Naive thymus-derived CD4-positive, alpha-beta T cell (primary cell): ENCODE results near the gene WDFY3. TPM values are rescaled to one million over a fixed set of nuclear protein-coding genes. Genes with fewer than 3 reads are reported as not detected.

ENCODE experiments used
- ATAC-seq: fragments of 150-1000 bp; cut with Tn5 transposase; 2 replicates; pipeline ENCODE4 v1.10.0; 2021; ENCODE audit warnings: mild to moderate bottlenecking, moderate library complexity
- CTCF ChIA-PET: fragments of 350-600 bp; sonication (Branson Sonifier 250); formaldehyde crosslinking; loops from one replicate; lab custom pipeline; 2021; ENCODE audit warnings: antibody characterized with exemption; lab: Charles Lee
- POLR2A ChIA-PET: fragments of 350-600 bp; sonication (Branson Sonifier 250); formaldehyde crosslinking; loops from one replicate; lab custom pipeline; 2021; ENCODE audit warnings: antibody characterized with exemption, inconsistent platforms; lab: Charles Lee
- DNase-seq, 9 donors: peaks; one replicate each; pipeline versions ENCODE4 v3.0.0 to v3.0.0-alpha.2; 2020 to 2022; ENCODE audit warnings: mixed read lengths in 1 of 9
- H3K27ac ChIP-seq: one replicate; pipeline ENCODE4 v1.7.0; 2013; ENCODE audit warnings: mild to moderate bottlenecking, low read depth, low read length, moderate library complexity
- H3K27me3 ChIP-seq, 2 donors: one replicate each; pipeline ENCODE4 v1.7.0; 2013; ENCODE audit warnings: low read length in 2 of 2, mild to moderate bottlenecking in 2 of 2, moderate library complexity in 2 of 2; ENCODE audit not compliant: control insufficient read depth in 2 of 2, insufficient read depth in 2 of 2
- H3K36me3 ChIP-seq, 3 experiments: 1 replicate in 2 of 3; 2 replicates in 1 of 3; pipeline ENCODE4 v1.7.0; 2013; ENCODE audit warnings: low read length in 3 of 3, mild to moderate bottlenecking in 3 of 3, moderate library complexity in 1 of 3; ENCODE audit not compliant: insufficient read depth in 3 of 3, control insufficient read depth in 2 of 3
- H3K4me1 ChIP-seq, 2 donors: one replicate each; pipeline ENCODE4 v1.7.0; 2013; ENCODE audit warnings: low read length in 2 of 2, mild to moderate bottlenecking in 2 of 2, moderate library complexity in 1 of 2; ENCODE audit not compliant: control insufficient read depth in 2 of 2, insufficient read depth in 2 of 2
- H3K4me3 ChIP-seq: 2 replicates; pipeline ENCODE4 v1.7.0; 2013; ENCODE audit warnings: mild to moderate bottlenecking, low read length
- H3K9me3 ChIP-seq, 3 experiments: 1 replicate in 2 of 3; 2 replicates in 1 of 3; pipeline ENCODE4 v1.7.0; 2013; ENCODE audit warnings: low read length in 3 of 3; ENCODE audit not compliant: control insufficient read depth in 2 of 3
- H3K27ac Mint-ChIP-seq, 9 donors: one replicate each; pipeline ENCODE4 v1.8.0; 2020 to 2022; ENCODE audit warnings: mixed read lengths in 9 of 9, mild to moderate bottlenecking in 8 of 9, moderate library complexity in 5 of 9, inconsistent platforms in 2 of 9
- H3K27me3 Mint-ChIP-seq, 5 donors: one replicate each; pipeline ENCODE4 v1.8.0; 2021 to 2022; ENCODE audit warnings: mixed read lengths in 5 of 5, mild to moderate bottlenecking in 1 of 5
- H3K36me3 Mint-ChIP-seq, 5 donors: one replicate each; pipeline ENCODE4 v1.8.0; 2020 to 2022; ENCODE audit warnings: mixed read lengths in 5 of 5, mild to moderate bottlenecking in 3 of 5, inconsistent platforms in 1 of 5
- H3K4me1 Mint-ChIP-seq, 7 donors: one replicate each; pipeline ENCODE4 v1.8.0; 2020 to 2022; ENCODE audit warnings: mixed read lengths in 7 of 7, mild to moderate bottlenecking in 3 of 7, inconsistent platforms in 1 of 7
- H3K4me3 Mint-ChIP-seq, 10 donors: one replicate each; pipeline ENCODE4 v1.8.0; 2020 to 2022; ENCODE audit warnings: mild to moderate bottlenecking in 10 of 10, mixed read lengths in 10 of 10, moderate library complexity in 6 of 10, inconsistent platforms in 2 of 10
- H3K9me3 Mint-ChIP-seq, 11 donors: one replicate each; pipeline ENCODE4 v1.8.0; 2020 to 2022; ENCODE audit warnings: mixed read lengths in 11 of 11, mild to moderate bottlenecking in 4 of 11, inconsistent platforms in 1 of 11, moderate library complexity in 1 of 11
- intact Hi-C, 2 donors: fragments of 100-400 bp; cut with micrococcal nuclease; formaldehyde crosslinking; loops; one replicate each; pipeline ENCODE4 v1.15.1; 2023
- polyA plus RNA-seq, 2 donors: library from polyadenylated mRNA; unstranded; fragments of 300-500 nt; fragmentation: Illumina TruSeq; gene quantifications; one replicate each; pipeline ENCODE4 v1.2.3, GENCODE V29; 2021
- total RNA-seq, 6 experiments: library from RNA in 5 of 6; stranded (reverse) in 5 of 6; gene quantifications; 1 replicate in 5 of 6; 2 replicates in 1 of 6; pipeline ENCODE4 v1.2.3 and lab custom pipeline; 2021 to 2026

The WDFY3 gene
- total and polyA plus RNA-seq, 7 experiments from 2014 or later: 0.07 to 31.4 (median 1.6) TPM; not detected in 2

GRCh38 chr4:84647312-84647884 lies 319.1 kb downstream of the WDFY3 start:
- CTCF ChIA-PET: no interaction called here
- Mint-ChIP-seq H3K27ac (no peak overlapping the region), H3K4me1 (no peaks in the 10 kb centered on the region), H3K27me3 (no peaks in the 10 kb centered on the region), H3K36me3 (peaks cover 0 to 13% (median 0%) of the 10 kb centered on the region in 5 donors), H3K9me3 (no peaks in the 10 kb centered on the region), H3K4me3 (no peak overlapping the region)
- Histone ChIP-seq H3K27me3 (no peaks in the 10 kb centered on the region), H3K27ac (no peak overlapping the region), H3K4me1 (no peaks in the 10 kb centered on the region), H3K36me3 (no peaks in the 10 kb centered on the region), H3K4me3 (no peak overlapping the region), H3K9me3 (no peaks in the 10 kb centered on the region)
- DNase-seq (no peak), ATAC-seq (no peak)
- POLR2A ChIA-PET: interaction anchor here (0.5 kb wide), 1 partner anchor 279 kb away, joined by 3 read pairs; no protein-coding TSS in a partner anchor
- intact Hi-C loops: no loop called here

- ATAC-seq (no peak), DNase-seq (no peak)
- intact Hi-C loops: no loop called here
- Mint-ChIP-seq H3K36me3 (peaks cover 0 to 7% (median 0%) of the 10 kb centered on the region in 5 donors), H3K4me1 (no peaks in the 10 kb centered on the region), H3K27ac (no peak overlapping the region), H3K4me3 (no peak overlapping the region), H3K9me3 (no peaks in the 10 kb centered on the region), H3K27me3 (no peaks in the 10 kb centered on the region)
- ChIA-PET CTCF (no interaction called here), POLR2A (interaction anchor here (0.5 kb wide), 1 partner anchor 86 kb away, joined by 3 read pairs; no protein-coding TSS in a partner anchor)
- H3K36me3 ChIP-seq: no peaks in the 10 kb centered on the region
- H3K4me3 ChIP-seq: no peak overlapping the region
- no peaks in the 10 kb centered on the region for H3K27me3 ChIP-seq
- no peaks in the 10 kb centered on the region for H3K9me3 ChIP-seq
- H3K27ac ChIP-seq: no peak overlapping the region
- no peaks in the 10 kb centered on the region for H3K4me1 ChIP-seq
Observed at GRCh38 chr4:84644087-84644486, 322.4 kb downstream of the WDFY3 start.

- Histone ChIP-seq H3K9me3 (no peaks in the 10 kb centered on the region), H3K4me1 (no peaks in the 10 kb centered on the region), H3K27ac (no peak overlapping the region), H3K36me3 (no peaks in the 10 kb centered on the region), H3K27me3 (no peaks in the 10 kb centered on the region), H3K4me3 (no peak overlapping the region)
- Mint-ChIP-seq H3K36me3 (peaks cover 0 to 8% (median 5%) of the 10 kb centered on the region in 5 donors), H3K27me3 (no peaks in the 10 kb centered on the region), H3K27ac (no peak overlapping the region), H3K4me3 (no peak overlapping the region), H3K4me1 (no peaks in the 10 kb centered on the region), H3K9me3 (peaks cover 0 to 6% (median 2%) of the 10 kb centered on the region in 11 donors)
- ChIA-PET CTCF (no interaction called here), POLR2A (no interaction called here)
- ATAC-seq (no peak), DNase-seq (no peak)
- intact Hi-C loops: no loop called here
Observed at GRCh38 chr4:84639145-84639544, 327.3 kb downstream of the WDFY3 start.

- no peaks in the 10 kb centered on the region for H3K27me3 ChIP-seq
- H3K27ac Mint-ChIP-seq: no peak overlapping the region
- no peaks in the 10 kb centered on the region for H3K4me1 ChIP-seq
- peaks cover 0 to 8% (median 5%) of the 10 kb centered on the region in 5 donors for H3K36me3 Mint-ChIP-seq
- H3K4me1 Mint-ChIP-seq: no peaks in the 10 kb centered on the region
- H3K9me3 ChIP-seq: no peaks in the 10 kb centered on the region
- ChIA-PET POLR2A (no interaction called here), CTCF (no interaction called here)
- peaks cover 0 to 6% (median 2%) of the 10 kb centered on the region in 11 donors for H3K9me3 Mint-ChIP-seq
- no peak overlapping the region for H3K27ac ChIP-seq
- ATAC-seq (no peak), DNase-seq (no peak)
- no peaks in the 10 kb centered on the region for H3K27me3 Mint-ChIP-seq
- no peak overlapping the region for H3K4me3 Mint-ChIP-seq
- intact Hi-C loops: no loop called here
- no peak overlapping the region for H3K4me3 ChIP-seq
- no peaks in the 10 kb centered on the region for H3K36me3 ChIP-seq
Observed at GRCh38 chr4:84638092-84638491, 328.4 kb downstream of the WDFY3 start.

GRCh38 chr4:84634961-84635360 lies 331.5 kb downstream of the WDFY3 start:
- H3K27me3 Mint-ChIP-seq: peaks cover 0 to 4% (median 0%) of the 10 kb centered on the region in 5 donors
- ATAC-seq: no peak
- no peak overlapping the region for H3K27ac Mint-ChIP-seq

GRCh38 chr4:84632092-84632491 lies 334.4 kb downstream of the WDFY3 start:
- CTCF ChIA-PET: no interaction called here
- H3K4me3 ChIP-seq: no peak overlapping the region

More at GRCh38 chr4:84634961-84635360, 331.5 kb downstream of the WDFY3 start:
- Histone ChIP-seq H3K36me3 (no peaks in the 10 kb centered on the region), H3K27me3 (no peaks in the 10 kb centered on the region), H3K4me3 (no peak overlapping the region), H3K27ac (no peak overlapping the region), H3K9me3 (no peaks in the 10 kb centered on the region), H3K4me1 (no peaks in the 10 kb centered on the region)
- H3K4me3 Mint-ChIP-seq: no peak overlapping the region
- no peak for DNase-seq
- POLR2A ChIA-PET: no interaction called here
- CTCF ChIA-PET: no interaction called here
- intact Hi-C loops: no loop called here
- peaks cover 0 to 6% (median 2%) of the 10 kb centered on the region in 11 donors for H3K9me3 Mint-ChIP-seq
- H3K36me3 Mint-ChIP-seq: peaks cover 0 to 14% (median 5%) of the 10 kb centered on the region in 5 donors
- no peaks in the 10 kb centered on the region for H3K4me1 Mint-ChIP-seq

GRCh38 chr4:84631573-84631972 lies 334.9 kb downstream of the WDFY3 start:
- no peaks in the 10 kb centered on the region for H3K27me3 ChIP-seq
- intact Hi-C loops: no loop called here

More at GRCh38 chr4:84632092-84632491, 334.4 kb downstream of the WDFY3 start:
- Mint-ChIP-seq H3K4me1 (no peaks in the 10 kb centered on the region), H3K9me3 (peaks cover 0 to 6% (median 2%) of the 10 kb centered on the region in 11 donors), H3K27me3 (peaks cover 0 to 4% (median 0%) of the 10 kb centered on the region in 5 donors), H3K4me3 (no peak overlapping the region), H3K36me3 (peaks cover 0 to 11% (median 5%) of the 10 kb centered on the region in 5 donors), H3K27ac (no peak overlapping the region)
- no peak for DNase-seq
- Histone ChIP-seq H3K4me1 (no peaks in the 10 kb centered on the region), H3K27ac (no peak overlapping the region), H3K36me3 (no peaks in the 10 kb centered on the region), H3K27me3 (no peaks in the 10 kb centered on the region), H3K9me3 (no peaks in the 10 kb centered on the region)
- intact Hi-C loops: no loop called here
- POLR2A ChIA-PET: no interaction called here
- ATAC-seq: no peak

More at GRCh38 chr4:84631573-84631972, 334.9 kb downstream of the WDFY3 start:
- ATAC-seq: no peak
- Histone ChIP-seq H3K4me1 (no peaks in the 10 kb centered on the region), H3K36me3 (no peaks in the 10 kb centered on the region), H3K27ac (no peak overlapping the region), H3K4me3 (no peak overlapping the region), H3K9me3 (no peaks in the 10 kb centered on the region)
- peaks cover 0 to 4% (median 0%) of the 10 kb centered on the region in 5 donors for H3K27me3 Mint-ChIP-seq
- DNase-seq: no peak
- H3K4me1 Mint-ChIP-seq: no peaks in the 10 kb centered on the region
- H3K27ac Mint-ChIP-seq: no peak overlapping the region
- ChIA-PET POLR2A (no interaction called here), CTCF (no interaction called here)
- H3K36me3 Mint-ChIP-seq: peaks cover 0 to 11% (median 5%) of the 10 kb centered on the region in 5 donors
- no peak overlapping the region for H3K4me3 Mint-ChIP-seq
- peaks cover 0 to 6% (median 2%) of the 10 kb centered on the region in 11 donors for H3K9me3 Mint-ChIP-seq
